Ishikawa (cell line): ENCODE measurements around the gene ZNF91.

Experiments
- EP300 ChIP-seq: IDR thresholded peaks from 2 replicates; pipeline ENCODE4 v1.6.1; 2012; ENCODE audit warnings: borderline replicate concordance
- RAD21 ChIP-seq: IDR thresholded peaks from 2 replicates; pipeline ENCODE4 v1.6.1; 2012; ENCODE audit warnings: low read depth

- TF ChIP-seq RAD21 (no peak), EP300 (no peak)
Measured at GRCh38 chr19:23346696-23347095, 48.6 kb downstream of the ZNF91 start.
